ENCODE results near the gene DARS2.

- peak; percentile 70 for TF ChIP-seq POLR2AphosphoS5 (IDR thresholded peaks at IDR 0.05; ENCODE audit: low read depth, low read length)
- TF ChIP-seq, protein P1, sequence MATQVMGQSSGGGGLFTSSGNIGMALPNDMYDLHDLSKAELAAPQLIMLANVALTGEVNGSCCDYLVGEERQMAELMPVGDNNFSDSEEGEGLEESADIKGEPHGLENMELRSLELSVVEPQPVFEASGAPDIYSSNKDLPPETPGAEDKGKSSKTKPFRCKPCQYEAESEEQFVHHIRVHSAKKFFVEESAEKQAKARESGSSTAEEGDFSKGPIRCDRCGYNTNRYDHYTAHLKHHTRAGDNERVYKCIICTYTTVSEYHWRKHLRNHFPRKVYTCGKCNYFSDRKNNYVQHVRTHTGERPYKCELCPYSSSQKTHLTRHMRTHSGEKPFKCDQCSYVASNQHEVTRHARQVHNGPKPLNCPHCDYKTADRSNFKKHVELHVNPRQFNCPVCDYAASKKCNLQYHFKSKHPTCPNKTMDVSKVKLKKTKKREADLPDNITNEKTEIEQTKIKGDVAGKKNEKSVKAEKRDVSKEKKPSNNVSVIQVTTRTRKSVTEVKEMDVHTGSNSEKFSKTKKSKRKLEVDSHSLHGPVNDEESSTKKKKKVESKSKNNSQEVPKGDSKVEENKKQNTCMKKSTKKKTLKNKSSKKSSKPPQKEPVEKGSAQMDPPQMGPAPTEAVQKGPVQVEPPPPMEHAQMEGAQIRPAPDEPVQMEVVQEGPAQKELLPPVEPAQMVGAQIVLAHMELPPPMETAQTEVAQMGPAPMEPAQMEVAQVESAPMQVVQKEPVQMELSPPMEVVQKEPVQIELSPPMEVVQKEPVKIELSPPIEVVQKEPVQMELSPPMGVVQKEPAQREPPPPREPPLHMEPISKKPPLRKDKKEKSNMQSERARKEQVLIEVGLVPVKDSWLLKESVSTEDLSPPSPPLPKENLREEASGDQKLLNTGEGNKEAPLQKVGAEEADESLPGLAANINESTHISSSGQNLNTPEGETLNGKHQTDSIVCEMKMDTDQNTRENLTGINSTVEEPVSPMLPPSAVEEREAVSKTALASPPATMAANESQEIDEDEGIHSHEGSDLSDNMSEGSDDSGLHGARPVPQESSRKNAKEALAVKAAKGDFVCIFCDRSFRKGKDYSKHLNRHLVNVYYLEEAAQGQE (IDR thresholded peaks at IDR 0.05; ENCODE audit: insufficient read depth in 1 of 2, low read depth in 2 of 2, low read length in 2 of 2): peak in 1 of 2 experiments; percentile 23; a peak in 1 of 4 replicates
These were observed at the start of gene DARS2, which contains the start of gene CENPL for GRCh38 chr1:173824315-173825081.
